Uterus (tissue), 4 donors: ENCODE results near the gene PHF24. TPM values are rescaled to one million over a fixed set of nuclear protein-coding genes. Genes with fewer than 3 reads are reported as not detected.

Experiments
- DNase-seq, 2 donors: peaks; one replicate each; pipeline ENCODE4 v3.0.0-alpha.2; 2019 to 2020
- H3K27ac ChIP-seq, 2 donors: fragments of 200-600 bp; sonication (generic); 1 replicate in 1 of 2; 2 replicates in 1 of 2; pipeline ENCODE4 v1.5.1; 2016 to 2018
- H3K27me3 ChIP-seq, 2 donors: fragments of 200-600 bp; sonication (generic); one replicate each; pipeline ENCODE4 v1.5.1; 2018 to 2019; ENCODE audit warnings: control low read depth in 1 of 2
- H3K36me3 ChIP-seq, 2 donors: fragments of 200-600 bp; sonication (generic); one replicate each; pipeline ENCODE4 v1.5.1; 2019; ENCODE audit warnings: control low read depth in 1 of 2
- H3K4me1 ChIP-seq, 2 donors: fragments of 200-600 bp; sonication (generic); one replicate each; pipeline ENCODE4 v1.5.1; 2018 to 2019; ENCODE audit warnings: control low read depth in 1 of 2
- H3K4me3 ChIP-seq, 2 donors: fragments of 200-600 bp; sonication (generic); 1 replicate in 1 of 2; 2 replicates in 1 of 2; pipeline ENCODE4 v1.5.1; 2018 to 2019; ENCODE audit warnings: mild to moderate bottlenecking in 1 of 2
- H3K9me3 ChIP-seq, 2 donors: fragments of 200-600 bp; sonication (generic); one replicate each; pipeline ENCODE4 v1.5.1; 2019; ENCODE audit warnings: control low read depth in 1 of 2
- POLR2A ChIP-seq, 2 donors: fragments of 450-650 bp; IDR thresholded peaks; one replicate each; pipeline ENCODE4 v1.6.1; 2016; ENCODE audit warnings: antibody characterized with exemption in 2 of 2, mild to moderate bottlenecking in 1 of 2, moderate library complexity in 1 of 2
- intact Hi-C: fragments of 100-400 bp; cut with DNase I; formaldehyde crosslinking; loops from one replicate; pipeline ENCODE4 v1.15.1; 2023; ENCODE audit warnings: low total_unique reads
- total RNA-seq, 4 donors: library from RNA; depleted of rRNA in 3 of 4; stranded (reverse); fragments of >200 nt in 3 of 4; gene quantifications; one replicate each; pipeline versions ENCODE4 v1.1.0 to v1.2.4, GENCODE V29; 2014 to 2023
- TF ChIP-seq, protein P1 (sequence below), 4 experiments: fragments of 200-600 bp in 2 of 4; fragments of 450-650 bp in 2 of 4; sonication (generic) in 2 of 4; IDR thresholded peaks; one replicate each; pipeline ENCODE4 v1.5.1; 2016 to 2019; ENCODE audit warnings: antibody characterized with exemption in 4 of 4, mild to moderate bottlenecking in 2 of 4, moderate library complexity in 1 of 4
- donor health status: DM: yes; HTN: yes; CAD: no.

The PHF24 gene
- total RNA-seq, 4 donors from 2014 or later: under 0.01 to 1.5 (median 0.81) TPM

DNA sequence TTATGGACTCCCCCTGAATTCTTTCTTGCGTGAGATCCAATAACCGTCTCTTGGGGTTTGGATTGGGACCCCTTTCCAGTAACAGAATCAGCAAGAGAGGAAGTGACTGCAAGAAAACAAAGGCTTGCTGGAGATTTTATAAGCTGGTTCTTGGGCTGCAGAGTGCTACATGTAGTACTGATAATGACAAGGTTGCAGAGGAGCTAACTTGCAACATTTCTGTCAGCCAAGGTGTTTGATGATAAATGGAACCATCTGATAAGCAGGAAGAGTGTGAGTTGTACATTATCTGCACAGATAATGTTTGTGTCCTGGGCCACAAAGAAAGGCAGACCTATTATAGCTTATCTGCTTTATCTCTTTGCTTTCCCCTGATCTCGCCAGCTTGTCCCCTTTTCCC is 68.6 kb downstream of the PHF24 start:
- H3K4me3 ChIP-seq: no peak overlapping the region
- DNase-seq: no peak
- H3K27me3 ChIP-seq: no peaks in the 10 kb centered on the region
- H3K27ac ChIP-seq: peak overlapping the region; percentile 74 to 75
- H3K36me3 ChIP-seq: no peaks in the 10 kb centered on the region
- no peaks in the 10 kb centered on the region for H3K9me3 ChIP-seq
- peaks cover 7 to 8% of the 10 kb centered on the region in 2 donors for H3K4me1 ChIP-seq
- intact Hi-C loops: no loop called here
- TF ChIP-seq, protein P1, sequence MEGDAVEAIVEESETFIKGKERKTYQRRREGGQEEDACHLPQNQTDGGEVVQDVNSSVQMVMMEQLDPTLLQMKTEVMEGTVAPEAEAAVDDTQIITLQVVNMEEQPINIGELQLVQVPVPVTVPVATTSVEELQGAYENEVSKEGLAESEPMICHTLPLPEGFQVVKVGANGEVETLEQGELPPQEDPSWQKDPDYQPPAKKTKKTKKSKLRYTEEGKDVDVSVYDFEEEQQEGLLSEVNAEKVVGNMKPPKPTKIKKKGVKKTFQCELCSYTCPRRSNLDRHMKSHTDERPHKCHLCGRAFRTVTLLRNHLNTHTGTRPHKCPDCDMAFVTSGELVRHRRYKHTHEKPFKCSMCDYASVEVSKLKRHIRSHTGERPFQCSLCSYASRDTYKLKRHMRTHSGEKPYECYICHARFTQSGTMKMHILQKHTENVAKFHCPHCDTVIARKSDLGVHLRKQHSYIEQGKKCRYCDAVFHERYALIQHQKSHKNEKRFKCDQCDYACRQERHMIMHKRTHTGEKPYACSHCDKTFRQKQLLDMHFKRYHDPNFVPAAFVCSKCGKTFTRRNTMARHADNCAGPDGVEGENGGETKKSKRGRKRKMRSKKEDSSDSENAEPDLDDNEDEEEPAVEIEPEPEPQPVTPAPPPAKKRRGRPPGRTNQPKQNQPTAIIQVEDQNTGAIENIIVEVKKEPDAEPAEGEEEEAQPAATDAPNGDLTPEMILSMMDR (IDR thresholded peaks at IDR 0.05): no peak
- TF ChIP-seq POLR2A (IDR thresholded peaks at IDR 0.05): no peak

- Histone ChIP-seq H3K4me1 (peaks cover 7 to 8% of the 10 kb centered on the region in 2 donors), H3K27ac (peak overlapping the region; percentile 74 to 75), H3K4me3 (no peak overlapping the region), H3K36me3 (no peaks in the 10 kb centered on the region), H3K27me3 (no peaks in the 10 kb centered on the region), H3K9me3 (no peaks in the 10 kb centered on the region)
- intact Hi-C loops: no loop called here
- no peak for TF ChIP-seq POLR2A (IDR thresholded peaks at IDR 0.05)
- TF ChIP-seq, protein P1 (IDR thresholded peaks at IDR 0.05): no peak
- no peak for DNase-seq
Observed at GRCh38 chr9:35027374-35027773, 69.3 kb downstream of the PHF24 start.

- Histone ChIP-seq H3K4me1 (peaks cover 7 to 8% of the 10 kb centered on the region in 2 donors), H3K9me3 (no peaks in the 10 kb centered on the region), H3K4me3 (no peak overlapping the region), H3K27ac (no peak overlapping the region), H3K36me3 (no peaks in the 10 kb centered on the region), H3K27me3 (no peaks in the 10 kb centered on the region)
- DNase-seq: no peak
- intact Hi-C loops: no loop called here
- TF ChIP-seq, protein P1 (IDR thresholded peaks at IDR 0.05): no peak
- TF ChIP-seq POLR2A (IDR thresholded peaks at IDR 0.05): no peak
Observed at GRCh38 chr9:35027860-35028259, 69.8 kb downstream of the PHF24 start.

GRCh38 chr9:35028341-35028740 is 70.3 kb downstream of the PHF24 start:
- no peak for DNase-seq
- H3K27ac ChIP-seq: no peak overlapping the region
- peaks cover 7 to 8% of the 10 kb centered on the region in 2 donors for H3K4me1 ChIP-seq
- H3K36me3 ChIP-seq: no peaks in the 10 kb centered on the region
- no peak overlapping the region for H3K4me3 ChIP-seq
- no peaks in the 10 kb centered on the region for H3K9me3 ChIP-seq
- H3K27me3 ChIP-seq: no peaks in the 10 kb centered on the region
- TF ChIP-seq POLR2A (IDR thresholded peaks at IDR 0.05): no peak
- TF ChIP-seq, protein P1 (IDR thresholded peaks at IDR 0.05): no peak
- intact Hi-C loops: no loop called here

DNA sequence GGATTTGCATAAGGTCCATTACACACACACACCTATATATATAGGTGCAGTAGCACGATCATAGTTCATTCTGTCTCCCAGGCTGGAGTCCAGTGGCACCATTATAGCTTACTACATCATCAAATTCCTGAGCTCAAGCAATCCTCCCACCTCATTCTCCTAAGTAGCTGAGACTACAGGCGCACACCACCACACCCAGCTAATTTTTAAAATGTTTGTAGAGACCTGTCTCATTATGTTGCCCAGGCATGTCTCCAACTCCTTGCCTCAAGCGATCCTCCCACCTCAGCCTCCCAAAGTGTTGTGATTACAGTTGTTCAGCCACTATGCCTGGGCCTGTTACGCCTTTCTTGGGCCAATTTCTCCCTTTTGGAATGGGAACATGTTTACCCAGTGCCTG is 71.2 kb downstream of the PHF24 start:
- TF ChIP-seq POLR2A (IDR thresholded peaks at IDR 0.05): no peak
- TF ChIP-seq, protein P1 (IDR thresholded peaks at IDR 0.05): no peak
- H3K4me1 ChIP-seq: peaks cover 7 to 8% of the 10 kb centered on the region in 2 donors
- no peak overlapping the region for H3K27ac ChIP-seq
- no peaks in the 10 kb centered on the region for H3K36me3 ChIP-seq
- no peaks in the 10 kb centered on the region for H3K27me3 ChIP-seq
- intact Hi-C loops: no loop called here
- H3K4me3 ChIP-seq: no peak overlapping the region
- DNase-seq: no peak
- no peaks in the 10 kb centered on the region for H3K9me3 ChIP-seq
